Measurements from ENCODE around the gene SERPINC1. TPM values are rescaled to one million over a fixed set of nuclear protein-coding genes. Genes with fewer than 3 reads are reported as not detected.
"Not testable (repeated sequence)": the region's sequence is repeated elsewhere in the genome, so short reads cannot be mapped to it uniquely, and the experiment has no call there.

The SERPINC1 gene
- total RNA-seq, 1 donor from 2014 or later: not detected

DNA sequence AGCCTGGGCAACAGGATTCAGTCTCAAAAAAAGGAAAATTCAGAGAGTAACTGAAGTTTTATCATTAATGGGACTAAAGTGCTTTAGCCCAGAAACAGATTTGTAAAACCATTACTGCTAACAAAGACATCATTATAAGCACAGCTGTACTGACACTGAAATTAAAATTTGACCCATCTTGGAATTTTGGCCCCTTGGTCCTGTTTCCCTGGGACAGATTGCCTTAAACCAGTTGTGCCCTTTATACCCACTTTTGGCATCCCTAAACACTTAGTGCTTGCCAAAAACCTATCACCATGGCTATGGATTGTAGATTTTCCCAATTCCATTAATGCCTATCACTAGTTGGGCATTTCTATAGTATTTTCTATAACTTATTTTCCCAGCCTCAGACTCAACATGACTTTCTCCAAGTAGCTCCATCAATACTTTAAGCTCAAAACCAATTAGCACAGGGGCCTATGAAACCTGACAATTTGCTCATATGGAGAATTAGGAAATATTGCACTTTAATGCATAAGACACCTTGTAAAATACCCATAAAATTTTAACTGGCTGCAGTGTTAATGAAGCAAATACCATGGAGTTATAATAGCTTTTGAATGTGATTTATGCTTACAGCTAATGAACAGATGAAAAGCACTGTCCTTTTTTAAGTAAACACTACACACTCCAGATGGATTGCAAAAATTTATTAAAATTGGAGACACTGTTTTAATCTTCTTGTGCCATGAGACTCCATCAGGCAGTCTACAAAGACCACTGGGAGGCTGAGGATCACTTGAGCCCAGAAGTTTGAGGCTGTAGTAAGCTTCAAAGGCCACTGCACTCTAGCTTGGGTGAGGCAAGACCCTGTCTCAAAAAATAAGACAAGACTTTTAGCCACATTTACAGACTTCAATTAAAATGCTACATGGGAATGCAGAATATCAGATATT lies 53.6 kb downstream of the SERPINC1 start:
- Histone ChIP-seq H3K4me1 (peaks cover 15% of the 10 kb centered on the region), H2AFZ (replicated peaks) (no peak overlapping the region), H3K9ac (no peak overlapping the region), H3K9me3 (ENCODE audit: low read depth) (no peaks in the 10 kb centered on the region), H3K27ac (peak overlapping the region; percentile 77), H3K4me3 (peak overlapping the region; percentile 83), H3F3A (ENCODE audit: low read depth) (peaks cover 81% of the 10 kb centered on the region), H3K79me2 (ENCODE audit: low read depth) (peaks cover 39% of the 10 kb centered on the region), H3K4me2 (peak overlapping the region; percentile 97), H4K20me1 (ENCODE audit: low read depth) (peaks cover 58% of the 10 kb centered on the region), H3K36me3 (peaks cover 43% of the 10 kb centered on the region), H3K27me3 (no peaks in the 10 kb centered on the region)
- Mint-ChIP-seq H3K9me3 (no peaks in the 10 kb centered on the region), H3K36me3 (peaks cover 36% of the 10 kb centered on the region), H3K4me3 (no peak overlapping the region), H3K27ac (no peak overlapping the region), H3K27me3 (ENCODE audit: insufficient read depth, low read depth) (peaks cover 2% of the 10 kb centered on the region), H3K4me1 (peaks cover 23% of the 10 kb centered on the region)
- TF ChIP-seq, protein P1, sequence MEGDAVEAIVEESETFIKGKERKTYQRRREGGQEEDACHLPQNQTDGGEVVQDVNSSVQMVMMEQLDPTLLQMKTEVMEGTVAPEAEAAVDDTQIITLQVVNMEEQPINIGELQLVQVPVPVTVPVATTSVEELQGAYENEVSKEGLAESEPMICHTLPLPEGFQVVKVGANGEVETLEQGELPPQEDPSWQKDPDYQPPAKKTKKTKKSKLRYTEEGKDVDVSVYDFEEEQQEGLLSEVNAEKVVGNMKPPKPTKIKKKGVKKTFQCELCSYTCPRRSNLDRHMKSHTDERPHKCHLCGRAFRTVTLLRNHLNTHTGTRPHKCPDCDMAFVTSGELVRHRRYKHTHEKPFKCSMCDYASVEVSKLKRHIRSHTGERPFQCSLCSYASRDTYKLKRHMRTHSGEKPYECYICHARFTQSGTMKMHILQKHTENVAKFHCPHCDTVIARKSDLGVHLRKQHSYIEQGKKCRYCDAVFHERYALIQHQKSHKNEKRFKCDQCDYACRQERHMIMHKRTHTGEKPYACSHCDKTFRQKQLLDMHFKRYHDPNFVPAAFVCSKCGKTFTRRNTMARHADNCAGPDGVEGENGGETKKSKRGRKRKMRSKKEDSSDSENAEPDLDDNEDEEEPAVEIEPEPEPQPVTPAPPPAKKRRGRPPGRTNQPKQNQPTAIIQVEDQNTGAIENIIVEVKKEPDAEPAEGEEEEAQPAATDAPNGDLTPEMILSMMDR (IDR thresholded peaks at IDR 0.05): no peak
- TF ChIP-seq EZH2phosphoT487 (IDR thresholded peaks at IDR 0.05) (no peak), EZH2 (IDR thresholded peaks at IDR 0.05) (no peak)
- DNase-seq (ENCODE audit: low spot score): no peak

DNA sequence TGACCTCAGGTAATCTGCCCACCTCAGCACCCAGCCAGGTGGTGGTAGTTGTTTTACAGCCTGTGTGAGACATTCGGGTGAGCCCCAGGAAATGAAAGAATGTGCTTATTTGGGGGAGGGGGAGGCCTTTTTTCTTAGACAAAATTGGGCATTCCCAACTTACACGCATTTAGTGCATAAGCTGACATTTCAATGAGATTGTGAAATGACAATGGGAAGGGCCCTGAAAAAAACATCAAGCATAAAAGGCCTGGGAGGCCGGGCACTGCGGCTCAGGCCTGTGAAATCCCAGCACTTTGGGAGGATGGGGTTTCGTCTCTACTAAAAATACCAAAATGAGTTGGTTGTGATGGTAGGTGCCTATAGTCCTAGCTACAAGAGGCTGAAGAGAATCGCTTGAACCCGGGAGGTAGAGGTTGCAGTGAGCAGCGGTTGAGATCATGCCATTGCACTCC lies 54.3 kb downstream of the SERPINC1 start:
- Histone ChIP-seq H3K9me3 (ENCODE audit: low read depth) (no peaks in the 10 kb centered on the region), H3K4me2 (no peak overlapping the region), H3K4me3 (no peak overlapping the region), H3K27me3 (no peaks in the 10 kb centered on the region), H3K79me2 (ENCODE audit: low read depth) (peaks cover 38% of the 10 kb centered on the region), H4K20me1 (ENCODE audit: low read depth) (peaks cover 58% of the 10 kb centered on the region), H3K9ac (no peak overlapping the region), H3K4me1 (peaks cover 15% of the 10 kb centered on the region), H3K36me3 (peaks cover 43% of the 10 kb centered on the region), H2AFZ (replicated peaks) (no peak overlapping the region), H3F3A (ENCODE audit: low read depth) (peaks cover 88% of the 10 kb centered on the region), H3K27ac (peak overlapping the region; percentile 77)
- Mint-ChIP-seq H3K4me3 (no peak overlapping the region), H3K9me3 (no peaks in the 10 kb centered on the region), H3K27me3 (ENCODE audit: insufficient read depth, low read depth) (peaks cover 2% of the 10 kb centered on the region), H3K27ac (no peak overlapping the region), H3K36me3 (peaks cover 40% of the 10 kb centered on the region), H3K4me1 (peaks cover 23% of the 10 kb centered on the region)
- no peak for TF ChIP-seq EZH2phosphoT487 (IDR thresholded peaks at IDR 0.05)
- no peak for TF ChIP-seq EZH2 (IDR thresholded peaks at IDR 0.05)
- TF ChIP-seq, protein P1 (IDR thresholded peaks at IDR 0.05): no peak
- DNase-seq (ENCODE audit: low spot score): no peak

DNA sequence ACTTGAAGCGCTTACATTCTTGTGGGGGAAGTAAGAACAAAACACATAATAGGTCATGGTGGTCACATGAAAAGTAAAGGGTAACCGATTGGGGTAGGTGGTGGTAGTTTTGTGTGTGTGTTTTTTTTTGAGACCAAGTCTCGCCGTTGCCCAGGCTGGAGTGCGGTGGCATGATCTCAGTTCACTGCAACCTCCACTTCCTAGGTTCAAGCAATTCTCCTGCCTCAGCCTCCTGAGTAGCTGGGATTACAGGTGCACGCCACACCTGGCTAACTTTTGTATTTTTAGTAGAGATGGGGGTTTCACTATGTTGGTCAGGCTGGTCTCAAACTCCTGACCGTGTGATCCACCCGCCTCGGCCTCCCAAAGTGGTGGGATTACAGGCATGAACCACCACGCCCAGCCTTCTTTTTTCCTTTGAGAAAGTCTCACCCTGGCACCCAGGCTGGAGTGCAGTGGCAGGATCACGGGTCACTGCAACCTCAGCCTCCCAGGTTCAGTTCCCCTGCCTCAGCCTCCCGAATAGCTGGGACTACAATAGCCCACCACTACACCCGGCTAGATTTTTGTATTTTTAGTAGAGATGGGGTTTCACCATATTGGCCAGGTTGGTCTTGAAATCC lies 54.9 kb downstream of the SERPINC1 start:
- not testable (repeated sequence) for H3K4me3 Mint-ChIP-seq; H3K9ac ChIP-seq; H3K27ac Mint-ChIP-seq; H3K27me3 Mint-ChIP-seq (ENCODE audit: insufficient read depth, low read depth); DNase-seq (ENCODE audit: low spot score); H3K4me2 ChIP-seq; H3K27me3 ChIP-seq; H2AFZ ChIP-seq (replicated peaks); H3K4me3 ChIP-seq; H3K9me3 ChIP-seq (ENCODE audit: low read depth); H3K9me3 Mint-ChIP-seq
- Mint-ChIP-seq H3K4me1 (peaks cover 23% of the 10 kb centered on the region), H3K36me3 (peaks cover 45% of the 10 kb centered on the region)
- H3K27ac ChIP-seq: peak overlapping the region; percentile 33
- peaks cover 33% of the 10 kb centered on the region for H3K79me2 ChIP-seq (ENCODE audit: low read depth)
- peaks cover 15% of the 10 kb centered on the region for H3K4me1 ChIP-seq
- H4K20me1 ChIP-seq (ENCODE audit: low read depth): peaks cover 54% of the 10 kb centered on the region
- peaks cover 43% of the 10 kb centered on the region for H3K36me3 ChIP-seq
- H3F3A ChIP-seq (ENCODE audit: low read depth): peaks cover 88% of the 10 kb centered on the region
